PFSK-1 (cell line): Measurements from ENCODE around the gene CNTNAP2.

Source experiments
- FOXP2 ChIP-seq: optimal IDR thresholded peaks from 2 replicates; pipeline ENCODE3; 2011; ENCODE audit warnings: borderline replicate concordance, control low read depth, inconsistent platforms; ENCODE audit not compliant: insufficient read depth; ENCODE audit errors: extremely low read length, extremely low read depth
- POLR2AphosphoS5 ChIP-seq: IDR thresholded peaks from 2 replicates; pipeline ENCODE4 v1.6.1; 2012; ENCODE audit warnings: low read depth, mild to moderate bottlenecking, control low read depth, low read length, moderate library complexity
- SIN3A ChIP-seq: IDR thresholded peaks from 2 replicates; pipeline ENCODE4 v1.6.1; 2012; ENCODE audit warnings: mild to moderate bottlenecking, low read length, moderate library complexity, borderline replicate concordance; ENCODE audit not compliant: insufficient read depth
- TAF1 ChIP-seq: IDR thresholded peaks from 2 replicates; pipeline ENCODE4 v1.6.1; 2012; ENCODE audit warnings: low read length, control low read depth, borderline replicate concordance; ENCODE audit not compliant: insufficient read depth
- TF ChIP-seq, protein P1 (sequence below), 2 experiments: IDR thresholded peaks; 2 replicates each; pipeline versions ENCODE4 v1.6.1 to v1.8.0; 2011 to 2012; ENCODE audit warnings: low read depth in 2 of 2, low read length in 2 of 2, control low read depth in 1 of 2, inconsistent platforms in 1 of 2, mild to moderate bottlenecking in 1 of 2, moderate library complexity in 1 of 2; ENCODE audit not compliant: insufficient read depth in 1 of 2

The CNTNAP2 gene

DNA sequence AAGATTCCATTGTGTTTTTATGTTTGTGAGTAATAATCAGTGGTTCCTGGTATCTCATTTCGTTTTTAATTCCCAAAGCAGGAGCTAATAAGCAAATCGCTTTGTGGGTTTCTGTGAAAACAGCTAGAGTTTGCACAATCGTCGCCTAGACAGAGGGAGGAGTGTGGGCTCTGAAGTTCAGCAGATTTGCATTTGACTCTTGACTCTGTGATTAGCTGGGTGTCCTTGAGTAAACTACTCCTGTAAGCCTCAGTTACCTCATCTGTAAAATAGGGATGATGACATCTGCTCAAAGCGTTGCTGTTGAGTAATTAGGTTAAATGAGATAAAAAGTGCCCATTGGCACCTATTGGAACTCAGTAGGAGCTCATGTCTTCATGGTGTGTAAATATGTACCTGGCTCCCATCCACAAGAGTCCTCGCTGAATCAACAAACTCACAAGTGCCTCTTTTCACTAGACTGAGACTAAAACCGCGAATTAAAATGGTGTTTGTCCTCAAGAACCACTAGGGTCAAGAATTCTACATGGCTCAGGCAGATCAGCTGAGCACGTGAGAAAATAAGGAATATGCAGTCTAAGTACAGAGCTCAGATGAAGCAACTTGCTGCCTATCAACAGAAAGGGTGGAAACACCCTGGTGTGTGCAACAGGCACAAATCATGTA lies 2088.2 kb downstream of the CNTNAP2 start:
- TF ChIP-seq FOXP2 (no peak), TAF1 (no peak), SIN3A (no peak), POLR2AphosphoS5 (no peak)
- TF ChIP-seq, protein P1, sequence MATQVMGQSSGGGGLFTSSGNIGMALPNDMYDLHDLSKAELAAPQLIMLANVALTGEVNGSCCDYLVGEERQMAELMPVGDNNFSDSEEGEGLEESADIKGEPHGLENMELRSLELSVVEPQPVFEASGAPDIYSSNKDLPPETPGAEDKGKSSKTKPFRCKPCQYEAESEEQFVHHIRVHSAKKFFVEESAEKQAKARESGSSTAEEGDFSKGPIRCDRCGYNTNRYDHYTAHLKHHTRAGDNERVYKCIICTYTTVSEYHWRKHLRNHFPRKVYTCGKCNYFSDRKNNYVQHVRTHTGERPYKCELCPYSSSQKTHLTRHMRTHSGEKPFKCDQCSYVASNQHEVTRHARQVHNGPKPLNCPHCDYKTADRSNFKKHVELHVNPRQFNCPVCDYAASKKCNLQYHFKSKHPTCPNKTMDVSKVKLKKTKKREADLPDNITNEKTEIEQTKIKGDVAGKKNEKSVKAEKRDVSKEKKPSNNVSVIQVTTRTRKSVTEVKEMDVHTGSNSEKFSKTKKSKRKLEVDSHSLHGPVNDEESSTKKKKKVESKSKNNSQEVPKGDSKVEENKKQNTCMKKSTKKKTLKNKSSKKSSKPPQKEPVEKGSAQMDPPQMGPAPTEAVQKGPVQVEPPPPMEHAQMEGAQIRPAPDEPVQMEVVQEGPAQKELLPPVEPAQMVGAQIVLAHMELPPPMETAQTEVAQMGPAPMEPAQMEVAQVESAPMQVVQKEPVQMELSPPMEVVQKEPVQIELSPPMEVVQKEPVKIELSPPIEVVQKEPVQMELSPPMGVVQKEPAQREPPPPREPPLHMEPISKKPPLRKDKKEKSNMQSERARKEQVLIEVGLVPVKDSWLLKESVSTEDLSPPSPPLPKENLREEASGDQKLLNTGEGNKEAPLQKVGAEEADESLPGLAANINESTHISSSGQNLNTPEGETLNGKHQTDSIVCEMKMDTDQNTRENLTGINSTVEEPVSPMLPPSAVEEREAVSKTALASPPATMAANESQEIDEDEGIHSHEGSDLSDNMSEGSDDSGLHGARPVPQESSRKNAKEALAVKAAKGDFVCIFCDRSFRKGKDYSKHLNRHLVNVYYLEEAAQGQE (IDR thresholded peaks at IDR 0.05; ENCODE audit: insufficient read depth in 1 of 2, low read depth in 2 of 2, low read length in 2 of 2), result no peak

- TF ChIP-seq FOXP2 (no peak), SIN3A (no peak), TAF1 (no peak), POLR2AphosphoS5 (no peak)
- TF ChIP-seq, protein P1 (IDR thresholded peaks at IDR 0.05; ENCODE audit: insufficient read depth in 1 of 2, low read depth in 2 of 2, low read length in 2 of 2), result no peak
Observed at GRCh38 chr7:148209643-148210190, 2093.1 kb downstream of the CNTNAP2 start.

- TF ChIP-seq SIN3A, result no peak
- TF ChIP-seq, protein P1 (IDR thresholded peaks at IDR 0.05; ENCODE audit: insufficient read depth in 1 of 2, low read depth in 2 of 2, low read length in 2 of 2), result no peak
- TF ChIP-seq FOXP2, result no peak
- TF ChIP-seq POLR2AphosphoS5, result no peak
- TF ChIP-seq TAF1, result no peak
Observed at GRCh38 chr7:148210804-148211325, 2094.3 kb downstream of the CNTNAP2 start.

DNA sequence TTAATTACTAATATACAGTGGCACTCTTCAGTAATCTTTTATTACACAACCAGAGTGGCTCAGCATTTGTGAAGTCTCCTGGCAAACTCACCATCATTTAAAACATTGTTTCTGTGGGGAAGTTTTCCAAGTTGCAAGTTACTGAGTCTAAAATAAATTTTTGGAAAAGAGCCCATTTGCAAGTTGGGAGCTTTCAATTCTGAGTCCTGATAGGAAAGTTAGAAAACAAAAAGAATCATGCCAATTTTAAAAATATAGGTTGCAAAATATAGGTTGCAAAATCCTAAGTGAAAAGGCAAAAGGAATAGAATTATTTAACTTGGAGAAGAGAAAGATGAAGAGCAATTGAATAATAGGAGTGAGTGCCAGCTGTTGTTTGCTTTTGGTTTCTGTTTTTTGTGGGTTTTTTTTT lies 2095.1 kb downstream of the CNTNAP2 start:
- TF ChIP-seq, protein P1 (IDR thresholded peaks at IDR 0.05; ENCODE audit: insufficient read depth in 1 of 2, low read depth in 2 of 2, low read length in 2 of 2), result no peak
- TF ChIP-seq SIN3A (no peak), POLR2AphosphoS5 (no peak), FOXP2 (no peak), TAF1 (no peak)

GRCh38 chr7:148212731-148213130 lies 2096.1 kb downstream of the CNTNAP2 start:
- TF ChIP-seq TAF1, result no peak
- TF ChIP-seq, protein P1 (IDR thresholded peaks at IDR 0.05; ENCODE audit: insufficient read depth in 1 of 2, low read depth in 2 of 2, low read length in 2 of 2), result no peak
- TF ChIP-seq POLR2AphosphoS5, result no peak
- TF ChIP-seq SIN3A, result no peak
- no peak for TF ChIP-seq FOXP2
